Placental epithelial cell (primary cell): ENCODE measurements around the gene DDX20. TPM values are rescaled to one million over a fixed set of nuclear protein-coding genes. Genes with fewer than 3 reads are reported as not detected.

Experiments used
- small RNA-seq: library from RNA; depleted of rRNA; stranded (forward); fragments of <200 nt; gene quantifications from one replicate; pipeline ENCODE3, GENCODE V24; 2012
- total RNA-seq: library from RNA; depleted of rRNA; stranded (reverse); fragments of >200 nt; gene quantifications from 2 replicates; pipeline ENCODE4 v1.2.3, GENCODE V29; 2012

DDX20 gene, protein sequence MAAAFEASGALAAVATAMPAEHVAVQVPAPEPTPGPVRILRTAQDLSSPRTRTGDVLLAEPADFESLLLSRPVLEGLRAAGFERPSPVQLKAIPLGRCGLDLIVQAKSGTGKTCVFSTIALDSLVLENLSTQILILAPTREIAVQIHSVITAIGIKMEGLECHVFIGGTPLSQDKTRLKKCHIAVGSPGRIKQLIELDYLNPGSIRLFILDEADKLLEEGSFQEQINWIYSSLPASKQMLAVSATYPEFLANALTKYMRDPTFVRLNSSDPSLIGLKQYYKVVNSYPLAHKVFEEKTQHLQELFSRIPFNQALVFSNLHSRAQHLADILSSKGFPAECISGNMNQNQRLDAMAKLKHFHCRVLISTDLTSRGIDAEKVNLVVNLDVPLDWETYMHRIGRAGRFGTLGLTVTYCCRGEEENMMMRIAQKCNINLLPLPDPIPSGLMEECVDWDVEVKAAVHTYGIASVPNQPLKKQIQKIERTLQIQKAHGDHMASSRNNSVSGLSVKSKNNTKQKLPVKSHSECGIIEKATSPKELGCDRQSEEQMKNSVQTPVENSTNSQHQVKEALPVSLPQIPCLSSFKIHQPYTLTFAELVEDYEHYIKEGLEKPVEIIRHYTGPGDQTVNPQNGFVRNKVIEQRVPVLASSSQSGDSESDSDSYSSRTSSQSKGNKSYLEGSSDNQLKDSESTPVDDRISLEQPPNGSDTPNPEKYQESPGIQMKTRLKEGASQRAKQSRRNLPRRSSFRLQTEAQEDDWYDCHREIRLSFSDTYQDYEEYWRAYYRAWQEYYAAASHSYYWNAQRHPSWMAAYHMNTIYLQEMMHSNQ
- total RNA-seq, result 11.8 and 13.8 TPM in 2 replicates

DNA sequence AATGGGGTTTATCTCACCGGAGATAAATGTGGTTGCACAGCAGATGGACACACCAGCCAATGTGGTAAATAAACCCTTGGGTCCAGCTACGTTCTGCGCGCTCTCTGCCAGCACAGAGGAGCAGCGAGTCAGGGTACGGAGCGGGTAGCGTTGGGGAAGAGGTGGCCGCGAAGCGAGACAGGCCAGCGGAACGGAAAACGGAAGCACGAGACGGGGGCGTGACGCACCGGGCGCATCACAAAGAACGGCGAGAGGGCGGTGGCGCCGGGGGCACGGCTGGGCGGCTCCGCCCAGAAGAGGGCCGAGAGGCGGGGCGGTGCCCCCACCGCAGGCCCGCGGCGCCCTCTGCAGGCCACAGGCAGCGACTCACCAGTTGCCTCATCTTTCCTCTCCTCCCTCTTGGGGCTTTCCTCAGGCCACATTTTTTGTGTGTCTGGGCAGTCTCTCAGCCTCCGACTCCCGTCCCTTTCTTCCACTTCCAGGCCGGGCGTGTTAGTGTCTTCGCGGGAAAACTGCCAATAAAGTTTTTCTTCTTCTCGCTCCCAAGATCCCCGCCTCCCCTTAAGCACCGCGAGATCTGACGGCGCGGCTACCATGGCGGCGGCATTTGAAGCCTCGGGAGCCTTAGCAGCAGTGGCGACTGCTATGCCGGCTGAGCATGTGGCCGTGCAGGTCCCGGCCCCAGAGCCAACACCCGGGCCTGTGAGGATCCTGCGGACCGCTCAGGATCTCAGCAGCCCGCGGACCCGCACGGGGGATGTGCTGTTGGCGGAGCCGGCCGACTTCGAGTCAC, at the start of gene DDX20:
Gene DDX20 (plus strand): TSS at position 571 of the 793 bp plus-strand sequence. CDS start 24 bp downstream, at position 595.

DNA sequence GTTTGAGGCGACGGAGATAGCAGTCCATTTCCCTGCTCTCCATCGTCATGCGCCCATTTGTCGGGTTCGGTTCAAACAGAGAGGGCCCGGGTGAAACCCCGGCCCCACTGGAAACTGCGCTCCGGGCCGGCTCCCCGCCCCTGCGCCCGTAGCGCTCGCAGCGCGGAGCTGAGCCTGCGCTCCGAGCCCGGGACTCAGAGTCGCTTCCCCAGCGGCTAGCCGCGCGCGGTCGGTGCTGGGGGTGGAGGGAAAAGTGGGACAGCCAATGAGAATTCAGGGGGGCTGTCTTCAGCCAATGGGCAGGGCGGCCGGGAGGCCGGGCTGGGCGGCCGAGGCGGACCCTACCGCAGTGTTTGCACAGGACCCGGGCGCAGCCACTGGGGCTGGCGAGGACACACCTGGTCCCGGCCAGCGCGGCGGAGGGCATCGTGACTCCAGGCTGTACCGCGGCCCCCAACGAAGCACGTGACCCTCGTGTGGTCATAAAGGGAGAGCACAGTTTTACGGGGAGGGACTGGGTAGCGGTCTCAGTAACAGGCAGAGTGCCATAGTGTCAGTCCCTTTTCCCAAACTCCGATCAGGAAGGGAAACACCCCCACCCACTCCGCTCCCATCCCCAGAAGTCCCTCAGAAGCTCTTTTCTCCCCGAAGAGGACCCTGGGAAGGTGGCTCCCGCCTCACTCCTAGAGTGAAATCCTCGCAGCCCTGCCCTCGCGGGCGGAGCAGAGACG, 16.3 kb upstream of the DDX20 start, which contains the start of gene INKA2:
Gene INKA2 (minus strand): TSS at position 202 of the 731 bp plus-strand sequence. CDS start 153 bp downstream, at position 49.

Small RNAs within 50 kb of the gene (small RNA-seq; reads per million reads assigned to genes)
- gene INKA2, result 0.49 reads per million, percentile 26 among the genes with 10 or more reads in this experiment

Other genes with a start within 250 kb of the DDX20 start
- gene RAP1A, start 136.1 kb upstream of the DDX20 start, total RNA-seq, result 19.2 and 31.0 TPM in 2 replicates
- gene INKA2, start 16.5 kb upstream of the DDX20 start, total RNA-seq, result 3.6 and 7.9 TPM in 2 replicates
- under 0.01 TPM in 2 replicates for gene KCND3, start 233.8 kb downstream of the DDX20 start, total RNA-seq